OCI-LY1 (cell line): ENCODE results near the gene SART3.
"Not testable (repeated sequence)": the region's sequence is repeated elsewhere in the genome, so short reads cannot be mapped to it uniquely, and the experiment has no call there.

Experiments
- CTCF ChIP-seq: fragments of 200-600 bp; sonication (generic), shearing (Covaris generic); IDR thresholded peaks from 2 replicates; pipeline ENCODE4 v1.5.1; 2017; ENCODE audit warnings: mild to moderate bottlenecking, antibody characterized with exemption, low read length, moderate library complexity, mixed read lengths
- EZH2 ChIP-seq: fragments of 200-600 bp; sonication (generic), shearing (Covaris generic); IDR thresholded peaks from 2 replicates; pipeline ENCODE4 v1.8.0; 2017; ENCODE audit warnings: borderline replicate concordance, mixed run types, mild to moderate bottlenecking, antibody characterized with exemption, low read length, moderate library complexity, mixed read lengths

GRCh38 chr12:108590463-108590862, 29.5 kb upstream of the SART3 start:
- not testable (repeated sequence) for TF ChIP-seq CTCF, EZH2
